Measurements from ENCODE around the gene TRMT44. TPM values are rescaled to one million over a fixed set of nuclear protein-coding genes. Genes with fewer than 3 reads are reported as not detected.
"Not testable (repeated sequence)": the region's sequence is repeated elsewhere in the genome, so short reads cannot be mapped to it uniquely, and the experiment has no call there.

The TRMT44 gene
- total RNA-seq, 2 donors from 2014 or later: 35.2 to 63.9 TPM

DNA sequence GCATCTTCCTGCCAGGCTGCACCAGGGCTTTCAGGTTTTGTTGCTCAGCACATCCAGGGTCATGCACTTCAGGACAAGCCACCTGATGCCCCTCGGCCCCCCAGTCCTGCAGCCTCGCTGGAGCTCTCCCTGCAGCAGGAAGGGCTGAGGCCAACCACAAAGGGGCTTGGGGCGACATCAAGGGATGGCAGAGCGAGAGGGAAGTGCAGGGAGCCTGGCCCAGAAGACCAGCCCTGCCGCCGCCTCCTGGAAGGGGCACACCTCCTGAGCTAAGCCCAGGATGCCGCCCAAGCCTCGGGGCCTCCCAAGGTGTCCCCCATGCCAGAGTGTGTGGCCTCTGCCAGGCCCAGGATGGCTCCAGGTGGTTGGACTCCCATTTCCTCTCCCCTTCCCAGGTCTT lies 37.1 kb downstream of the TRMT44 start:
- 91% methylated on average over 8 of the region's 8 CpGs for WGBS
- no peak for TF ChIP-seq POLR2A (IDR thresholded peaks at IDR 0.05)
- TF ChIP-seq, protein P1, sequence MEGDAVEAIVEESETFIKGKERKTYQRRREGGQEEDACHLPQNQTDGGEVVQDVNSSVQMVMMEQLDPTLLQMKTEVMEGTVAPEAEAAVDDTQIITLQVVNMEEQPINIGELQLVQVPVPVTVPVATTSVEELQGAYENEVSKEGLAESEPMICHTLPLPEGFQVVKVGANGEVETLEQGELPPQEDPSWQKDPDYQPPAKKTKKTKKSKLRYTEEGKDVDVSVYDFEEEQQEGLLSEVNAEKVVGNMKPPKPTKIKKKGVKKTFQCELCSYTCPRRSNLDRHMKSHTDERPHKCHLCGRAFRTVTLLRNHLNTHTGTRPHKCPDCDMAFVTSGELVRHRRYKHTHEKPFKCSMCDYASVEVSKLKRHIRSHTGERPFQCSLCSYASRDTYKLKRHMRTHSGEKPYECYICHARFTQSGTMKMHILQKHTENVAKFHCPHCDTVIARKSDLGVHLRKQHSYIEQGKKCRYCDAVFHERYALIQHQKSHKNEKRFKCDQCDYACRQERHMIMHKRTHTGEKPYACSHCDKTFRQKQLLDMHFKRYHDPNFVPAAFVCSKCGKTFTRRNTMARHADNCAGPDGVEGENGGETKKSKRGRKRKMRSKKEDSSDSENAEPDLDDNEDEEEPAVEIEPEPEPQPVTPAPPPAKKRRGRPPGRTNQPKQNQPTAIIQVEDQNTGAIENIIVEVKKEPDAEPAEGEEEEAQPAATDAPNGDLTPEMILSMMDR (IDR thresholded peaks at IDR 0.05): no peak
- TF ChIP-seq POLR2AphosphoS5 (IDR thresholded peaks at IDR 0.05): no peak
- Histone ChIP-seq H3K4me1 (replicated peaks) (no peaks in the 10 kb centered on the region), H3K27me3 (replicated peaks; ENCODE audit: insufficient read depth) (no peaks in the 10 kb centered on the region), H3K36me3 (peaks cover 0 to 9% of the 10 kb centered on the region in 2 donors), H3K27ac (no peak overlapping the region), H3K9me3 (no peaks in the 10 kb centered on the region), H3K4me3 (no peak overlapping the region)
- no peak for DNase-seq (ENCODE audit: low spot score)
- intact Hi-C loops (cut with DNase I): no loop called here

DNA sequence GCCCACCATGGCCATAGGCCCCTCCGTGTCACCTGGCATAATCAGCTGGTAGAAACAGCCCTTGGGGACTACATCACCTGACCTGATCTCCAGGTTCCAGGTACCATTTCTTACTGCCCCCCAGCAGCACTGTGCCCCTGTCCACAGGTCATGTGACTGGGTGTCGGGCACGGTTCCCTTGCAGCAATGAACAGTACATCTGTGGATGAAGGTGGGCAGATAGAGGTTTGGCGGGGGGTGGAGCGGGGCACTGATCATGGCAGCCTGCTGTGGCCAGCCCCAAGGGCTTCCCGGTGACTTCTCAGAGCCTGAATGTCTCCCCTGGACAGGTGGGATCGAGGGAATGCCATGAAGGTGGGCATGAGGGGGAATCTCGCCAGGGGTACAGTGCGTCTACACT lies 37.8 kb downstream of the TRMT44 start:
- Histone ChIP-seq H3K9me3 (no peaks in the 10 kb centered on the region), H3K4me1 (replicated peaks) (no peaks in the 10 kb centered on the region), H3K27me3 (replicated peaks; ENCODE audit: insufficient read depth) (no peaks in the 10 kb centered on the region), H3K4me3 (no peak overlapping the region), H3K36me3 (peaks cover 0 to 9% of the 10 kb centered on the region in 2 donors), H3K27ac (no peak overlapping the region)
- intact Hi-C loops (cut with DNase I): no loop called here
- WGBS: 94% methylated on average over 9 of the region's 9 CpGs
- TF ChIP-seq, protein P1 (IDR thresholded peaks at IDR 0.05): no peak
- TF ChIP-seq POLR2AphosphoS5 (IDR thresholded peaks at IDR 0.05) (no peak), POLR2A (IDR thresholded peaks at IDR 0.05) (no peak)
- DNase-seq (ENCODE audit: low spot score): no peak

DNA sequence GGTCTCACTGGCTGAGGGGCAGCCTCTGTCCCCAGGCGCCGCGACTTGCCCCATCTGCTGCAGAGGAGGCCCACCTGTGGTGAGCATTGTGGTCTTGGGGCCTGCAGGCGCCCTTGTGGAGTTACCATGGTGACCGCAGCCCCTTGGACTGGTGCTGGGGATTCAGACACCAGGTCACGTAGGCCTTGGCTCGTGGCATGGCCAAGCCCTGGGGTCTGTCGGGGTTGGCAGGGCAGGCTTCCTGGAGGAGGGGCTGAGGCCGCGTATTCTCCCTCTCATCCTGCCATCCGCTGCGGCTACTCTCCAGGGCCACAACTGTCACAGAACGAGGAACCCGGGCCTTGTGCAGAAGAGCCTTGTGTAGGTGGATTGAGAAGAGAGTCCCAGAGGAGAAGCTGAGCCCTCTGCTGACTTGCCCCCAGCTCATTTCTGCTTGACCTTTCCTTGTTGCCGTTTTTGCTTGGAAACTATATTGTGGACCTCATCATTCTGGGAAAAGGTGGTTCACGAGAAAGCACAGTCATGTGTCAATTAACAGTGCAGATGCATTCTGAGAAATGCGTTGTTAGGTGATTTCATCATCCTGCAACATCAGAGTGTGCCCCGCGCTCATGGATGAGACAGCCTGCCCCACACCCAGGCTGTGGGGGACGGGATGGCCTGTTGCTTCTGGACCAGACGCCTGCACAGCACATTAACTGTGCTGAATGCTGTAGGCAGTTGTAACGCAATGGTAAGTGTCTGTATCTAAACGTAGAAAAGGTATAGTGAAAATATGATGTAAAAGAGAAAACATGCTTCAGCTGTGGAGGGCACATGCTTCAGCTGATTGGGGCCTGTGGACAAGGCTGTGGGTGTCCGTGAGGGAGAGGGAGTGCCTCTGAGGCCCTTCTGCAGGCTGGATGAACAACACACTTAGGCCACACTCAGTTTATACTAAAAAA lies 38.5 kb downstream of the TRMT44 start:
- intact Hi-C loops (cut with DNase I): no loop called here
- no peak for DNase-seq (ENCODE audit: low spot score)
- H3K27me3 ChIP-seq (replicated peaks; ENCODE audit: insufficient read depth): no peaks in the 10 kb centered on the region

GRCh38 chr4:8480221-8480620 lies 39.6 kb downstream of the TRMT44 start:
- DNase-seq (ENCODE audit: low spot score): no peak
- intact Hi-C loops (cut with DNase I): no loop called here
- H3K27me3 ChIP-seq (replicated peaks; ENCODE audit: insufficient read depth): no peaks in the 10 kb centered on the region
- H3K27ac ChIP-seq: no peak overlapping the region
- H3K36me3 ChIP-seq: peaks cover 0 to 9% of the 10 kb centered on the region in 2 donors
- H3K4me3 ChIP-seq: no peak overlapping the region
- no peaks in the 10 kb centered on the region for H3K9me3 ChIP-seq
- TF ChIP-seq POLR2A (IDR thresholded peaks at IDR 0.05): no peak
- TF ChIP-seq, protein P1 (IDR thresholded peaks at IDR 0.05): no peak
- TF ChIP-seq POLR2AphosphoS5 (IDR thresholded peaks at IDR 0.05): no peak
- no peaks in the 10 kb centered on the region for H3K4me1 ChIP-seq (replicated peaks)
- 94% methylated on average over 11 of the region's 11 CpGs for WGBS

More for the DNA sequence above, 38.5 kb downstream of the TRMT44 start:
- H3K9me3 ChIP-seq: no peaks in the 10 kb centered on the region
- TF ChIP-seq POLR2AphosphoS5 (IDR thresholded peaks at IDR 0.05): no peak
- TF ChIP-seq, protein P1 (IDR thresholded peaks at IDR 0.05): no peak
- no peak for TF ChIP-seq POLR2A (IDR thresholded peaks at IDR 0.05)
- no peak overlapping the region for H3K27ac ChIP-seq
- no peaks in the 10 kb centered on the region for H3K4me1 ChIP-seq (replicated peaks)
- 89% methylated on average over 24 of the region's 24 CpGs for WGBS
- H3K36me3 ChIP-seq: peaks cover 0 to 9% of the 10 kb centered on the region in 2 donors
- H3K4me3 ChIP-seq: no peak overlapping the region

DNA sequence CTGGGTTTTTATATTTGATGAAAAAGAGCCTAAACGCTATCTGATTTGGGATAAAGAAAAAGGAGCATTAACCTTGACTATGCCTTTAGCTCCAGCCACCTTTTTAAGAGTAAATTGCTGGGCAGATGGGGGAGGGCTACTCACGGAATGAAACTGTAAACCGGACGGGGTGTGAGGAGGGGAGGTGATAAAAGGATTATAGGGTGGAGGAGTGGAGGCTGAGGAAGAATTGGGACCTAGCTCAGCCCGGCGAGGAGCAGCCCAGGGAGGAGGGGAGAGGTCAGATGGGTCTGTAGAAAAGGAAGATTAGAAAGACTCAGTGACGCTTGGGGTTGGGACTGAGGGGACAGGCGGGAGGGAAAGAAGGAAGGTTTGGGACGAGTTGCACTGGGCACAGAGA lies 46.1 kb downstream of the TRMT44 start:
- H3K27me3 ChIP-seq (replicated peaks; ENCODE audit: insufficient read depth); H3K27ac ChIP-seq; H3K36me3 ChIP-seq; intact Hi-C loops (cut with DNase I); H3K9me3 ChIP-seq; DNase-seq (ENCODE audit: low spot score); H3K4me3 ChIP-seq; H3K4me1 ChIP-seq (replicated peaks): not testable (repeated sequence)
- WGBS: 31% methylated on average over 9 of the region's 9 CpGs

Measured in prostate gland (tissue), 2 donors.